ENCODE data around the gene SYTL1.

Gene SYTL1

DNA sequence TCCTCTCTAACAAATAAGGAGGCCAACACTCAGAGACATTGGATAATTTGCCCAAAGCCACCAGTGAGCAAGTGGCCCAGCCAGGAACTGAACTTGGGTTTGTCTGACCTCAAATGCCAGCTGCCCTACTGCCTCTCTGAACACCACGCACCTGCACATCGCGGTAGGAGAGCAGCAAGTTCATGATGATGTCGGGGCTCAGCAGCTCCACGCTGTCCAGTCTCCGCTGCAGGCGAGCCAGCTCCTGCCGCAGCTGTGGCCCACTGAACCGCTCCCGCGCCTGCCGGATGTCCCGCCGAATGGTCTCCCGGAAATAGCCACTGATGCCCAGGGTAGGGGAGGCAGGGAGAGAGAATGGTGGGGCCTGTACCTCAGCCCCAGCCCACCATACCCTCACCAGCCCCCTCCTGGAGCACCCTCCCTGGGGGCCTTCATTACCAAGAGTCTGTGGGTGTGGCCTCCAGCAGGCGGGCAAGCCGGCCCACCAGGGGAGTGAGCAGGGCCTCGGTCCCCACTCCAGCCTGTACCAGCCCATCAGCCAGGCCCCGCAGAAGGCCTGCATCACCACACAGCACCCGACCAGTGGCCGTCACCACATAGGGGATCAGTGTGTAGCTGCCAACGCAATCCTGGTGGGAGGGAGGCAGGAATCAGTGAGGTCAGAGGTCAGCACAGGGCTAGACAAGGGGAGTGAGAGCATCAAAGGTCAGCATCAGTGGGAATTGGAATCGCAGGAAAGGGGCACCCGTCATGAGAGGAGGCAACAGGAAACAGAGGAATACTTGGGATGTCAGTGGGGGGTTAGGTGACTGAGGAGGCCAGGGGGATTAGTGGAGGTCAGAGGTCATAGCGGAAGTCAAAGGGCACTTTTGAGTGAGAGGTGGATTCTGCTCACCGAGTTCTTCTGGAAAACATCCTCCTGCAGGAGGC is 22.2 kb downstream of the SYTL1 start:
- no peak for DNase-seq (ENCODE audit: low read depth in 3 of 3)

DNA sequence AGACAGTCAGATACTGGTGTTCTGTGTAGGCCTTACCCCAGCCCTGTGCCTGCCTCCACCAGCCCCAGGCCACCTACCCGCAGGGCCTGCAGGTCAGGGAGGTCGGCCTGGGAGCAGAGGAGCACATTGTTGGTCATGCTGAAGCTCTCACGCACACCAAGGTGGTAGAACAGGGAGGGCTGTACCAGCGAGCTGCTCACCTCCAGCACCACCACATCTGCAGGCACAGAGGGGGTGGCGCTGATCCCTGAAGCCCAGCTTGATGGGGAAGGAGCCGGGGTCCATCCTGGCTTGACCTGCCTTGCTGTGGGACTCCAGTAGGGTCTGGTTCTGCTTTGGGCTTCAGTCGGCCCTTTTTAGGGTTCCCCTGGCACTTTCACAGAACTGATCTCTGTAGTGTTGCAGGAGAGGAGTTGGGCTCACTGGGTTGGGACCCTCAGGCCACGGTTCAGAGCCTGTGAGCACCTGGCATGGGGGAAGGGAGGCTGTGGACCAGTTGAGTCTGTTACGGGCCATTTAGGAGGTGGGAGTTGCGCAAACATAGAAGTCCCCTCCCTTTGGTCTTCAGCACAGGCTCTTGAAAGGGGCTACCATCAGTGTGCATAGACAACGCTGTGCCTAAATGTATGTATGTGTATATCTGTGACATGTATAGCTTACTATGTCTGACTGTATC is 23.0 kb downstream of the SYTL1 start:
- no peak for DNase-seq (ENCODE audit: low read depth in 3 of 3)

DNA sequence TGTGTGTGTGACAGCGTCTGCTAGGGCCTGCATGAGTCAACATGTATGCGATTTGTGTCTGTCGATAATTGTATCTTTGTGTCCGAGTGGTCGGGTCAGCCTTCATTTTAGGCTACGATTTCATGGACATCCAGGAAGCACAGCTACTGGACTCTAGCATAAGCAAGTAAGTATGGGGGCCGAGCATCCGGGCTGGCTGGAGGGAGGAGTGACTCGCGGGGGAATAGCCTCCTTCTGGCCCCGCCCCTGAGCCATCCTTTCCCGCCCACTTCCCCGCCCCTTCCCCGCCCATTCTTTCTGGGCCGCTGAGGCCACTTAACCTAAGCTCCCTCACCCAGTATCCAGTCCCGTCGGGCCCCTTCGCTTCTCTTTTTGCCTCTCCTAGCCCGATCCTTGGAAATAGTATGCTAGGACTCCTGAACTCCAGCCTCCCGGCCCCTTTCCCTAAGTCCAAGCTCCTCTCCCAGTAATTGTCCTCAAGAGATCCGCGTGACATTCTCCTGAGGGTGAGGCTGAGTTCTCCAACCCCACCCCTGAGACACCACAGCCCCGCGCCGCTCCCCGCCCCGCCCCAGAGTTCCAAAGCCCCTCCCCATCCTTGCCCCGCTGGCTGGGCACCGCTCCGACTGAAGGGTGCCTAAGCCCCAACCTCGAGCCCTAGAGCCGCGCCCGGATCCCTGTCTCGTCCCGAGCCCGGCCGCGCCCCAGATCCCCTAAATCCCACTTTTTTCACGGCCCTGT is 23.7 kb downstream of the SYTL1 start:
- DNase-seq (ENCODE audit: low read depth in 3 of 3): peak; percentile 63 to 82 (median 69)

DNA sequence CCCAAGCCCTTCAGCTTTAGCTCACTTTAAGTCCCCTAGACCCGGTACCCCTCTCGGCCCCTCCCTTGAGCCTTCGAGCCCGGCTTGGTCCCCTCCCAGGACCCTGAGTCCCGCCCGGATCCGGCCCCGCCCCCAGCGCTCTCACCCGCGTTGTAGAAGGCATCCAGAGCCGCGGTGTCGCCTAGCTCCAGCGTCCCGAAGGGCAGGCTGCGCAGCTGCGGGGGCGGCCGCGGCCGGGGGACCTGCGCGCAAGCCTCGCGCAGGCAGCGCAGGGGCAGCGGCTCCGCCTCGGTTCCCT is 24.2 kb downstream of the SYTL1 start:
- peak; percentile 63 to 87 (median 74) for DNase-seq (ENCODE audit: low read depth in 3 of 3)

DNA sequence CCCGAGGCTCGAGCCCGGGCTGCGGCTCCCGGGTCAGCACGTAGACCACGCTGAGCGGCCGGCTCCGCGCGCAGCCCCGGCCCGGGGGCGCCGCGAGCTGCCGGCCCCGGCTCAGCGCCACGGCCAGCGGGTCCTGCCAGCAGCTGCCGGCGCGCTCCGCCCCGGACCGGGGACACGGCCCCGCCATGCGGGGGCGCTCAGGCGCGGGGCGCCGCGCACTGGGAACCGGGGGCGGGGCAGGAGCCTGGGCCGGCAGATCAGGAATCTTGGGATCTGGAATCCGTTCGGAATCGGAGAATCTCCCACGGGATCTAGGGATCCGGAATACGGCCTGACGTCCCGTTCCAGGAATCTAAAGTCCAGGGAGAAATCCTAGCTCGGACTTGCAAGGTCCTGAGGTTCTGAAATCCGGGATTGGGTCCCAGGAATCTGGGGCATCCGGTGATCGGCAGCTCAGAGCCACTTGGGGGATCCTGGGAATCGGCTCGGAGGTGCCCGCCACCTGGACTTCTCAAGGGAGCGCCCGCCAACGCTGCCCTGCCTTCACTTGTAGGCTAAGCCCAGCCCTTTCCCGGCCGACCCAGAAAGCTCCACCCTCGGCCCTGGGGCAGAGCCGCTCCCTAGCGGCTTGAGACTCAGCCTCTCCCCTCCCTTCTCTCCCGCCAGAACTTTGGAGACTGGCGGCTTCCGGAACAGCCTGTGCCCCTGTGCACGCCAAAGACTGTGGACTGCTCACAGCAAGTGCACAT is 24.8 kb downstream of the SYTL1 start, which contains the start of gene MAP3K6:
Gene MAP3K6, minus strand, starts transcription at position 551 of the 749 bp plus-strand sequence. Its CDS starts 364 bp downstream, at position 187.
- DNase-seq (ENCODE audit: low read depth in 3 of 3): peak in 1 of 3 donors; percentile 65

DNA sequence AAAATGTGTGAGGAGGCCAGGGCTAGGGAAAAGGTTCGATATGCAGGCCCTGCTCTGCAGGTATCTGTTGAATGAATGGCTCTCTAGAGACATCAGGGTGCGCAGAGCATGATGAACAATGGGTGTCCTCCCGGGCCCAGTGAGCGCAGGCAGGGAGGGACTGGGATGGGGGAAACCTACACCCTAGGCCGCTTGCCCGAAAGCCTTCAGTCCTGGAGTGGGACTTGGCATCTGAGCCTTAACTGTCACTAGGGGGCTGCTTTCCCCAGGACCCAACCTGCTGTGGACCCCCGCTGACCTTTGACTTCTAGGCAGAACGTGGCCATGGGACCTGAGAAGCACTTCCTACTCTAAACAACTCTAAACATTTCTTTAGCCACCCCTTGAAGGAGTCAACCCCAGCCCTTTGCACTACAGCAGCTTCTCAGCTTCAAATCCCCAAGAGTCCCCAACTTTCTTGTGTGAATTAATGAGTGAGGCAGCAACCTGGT is 25.4 kb downstream of the SYTL1 start:
- DNase-seq (ENCODE audit: low read depth in 3 of 3): no peak

DNA sequence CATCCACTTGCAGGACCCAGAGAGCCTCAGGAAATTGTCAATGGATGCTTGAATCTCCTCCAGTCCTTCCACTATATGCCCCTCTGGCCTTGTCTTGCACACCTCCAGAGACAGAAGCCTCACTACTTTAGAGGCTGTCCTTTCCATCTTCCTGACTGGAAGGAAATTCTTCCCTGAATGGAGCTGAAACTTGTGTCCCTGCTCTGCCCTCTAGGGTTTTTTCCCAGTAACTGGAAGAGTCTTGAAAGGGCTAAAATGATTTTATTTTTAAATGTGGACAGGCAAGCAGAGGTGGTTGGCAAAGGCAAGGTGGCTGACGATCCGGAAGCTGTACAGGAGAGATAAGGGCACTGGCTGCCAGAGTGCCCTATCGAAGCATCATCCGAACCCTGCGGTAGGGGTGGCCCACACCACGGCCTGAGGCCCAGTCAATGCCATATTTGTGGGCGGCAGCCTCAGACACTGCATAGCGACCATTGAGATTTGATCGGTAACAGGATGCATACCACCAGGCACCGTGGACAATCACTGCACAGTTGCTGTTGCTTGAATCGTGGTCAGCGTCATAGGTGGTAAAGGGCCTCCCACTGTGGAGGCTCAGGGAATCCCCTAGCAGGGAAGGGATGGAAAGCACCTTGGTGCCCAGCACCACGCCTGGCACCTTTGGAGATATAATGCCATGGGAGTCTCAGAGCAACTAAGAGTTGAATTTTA is 27.2 kb downstream of the SYTL1 start:
- no peak for DNase-seq (ENCODE audit: low read depth in 3 of 3)

DNA sequence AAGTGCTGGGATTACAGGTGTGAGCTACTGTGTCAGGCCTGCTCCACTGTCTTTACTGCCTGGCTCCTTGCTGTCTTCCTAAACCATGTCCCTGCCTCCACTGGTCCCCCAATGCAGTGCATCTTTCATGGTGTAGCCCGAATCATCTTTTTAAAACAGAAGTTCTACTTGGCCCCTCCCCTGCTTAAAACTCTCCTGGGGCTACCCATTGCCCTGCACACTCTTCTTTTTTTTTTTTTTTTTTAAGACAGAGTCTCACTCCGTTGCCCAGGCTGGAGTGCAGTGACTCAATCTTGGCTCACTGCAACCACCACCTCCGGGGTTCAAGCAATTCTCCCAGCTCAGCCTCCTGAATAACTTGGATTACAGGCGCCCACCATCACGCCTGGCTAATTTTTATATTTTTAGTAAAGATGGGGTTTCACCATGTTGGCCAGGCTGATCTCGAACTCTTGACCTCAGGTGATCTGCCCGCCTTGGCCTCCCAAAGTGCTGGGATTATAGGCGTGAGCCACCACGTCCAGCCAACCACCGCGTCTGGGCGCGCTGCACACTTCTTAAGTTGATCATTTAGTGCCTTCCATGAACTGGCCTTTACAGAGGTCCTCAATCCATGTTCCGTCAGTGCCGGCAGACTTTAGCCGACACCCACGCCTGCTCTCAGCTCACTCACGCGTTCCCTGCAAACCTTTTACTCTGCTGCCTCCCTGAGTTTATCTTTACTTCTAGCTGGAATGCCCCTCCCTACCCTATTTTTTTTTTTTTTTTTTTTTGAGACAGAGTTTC is 30.4 kb downstream of the SYTL1 start:
- DNase-seq (ENCODE audit: low read depth in 3 of 3): no peak

DNA sequence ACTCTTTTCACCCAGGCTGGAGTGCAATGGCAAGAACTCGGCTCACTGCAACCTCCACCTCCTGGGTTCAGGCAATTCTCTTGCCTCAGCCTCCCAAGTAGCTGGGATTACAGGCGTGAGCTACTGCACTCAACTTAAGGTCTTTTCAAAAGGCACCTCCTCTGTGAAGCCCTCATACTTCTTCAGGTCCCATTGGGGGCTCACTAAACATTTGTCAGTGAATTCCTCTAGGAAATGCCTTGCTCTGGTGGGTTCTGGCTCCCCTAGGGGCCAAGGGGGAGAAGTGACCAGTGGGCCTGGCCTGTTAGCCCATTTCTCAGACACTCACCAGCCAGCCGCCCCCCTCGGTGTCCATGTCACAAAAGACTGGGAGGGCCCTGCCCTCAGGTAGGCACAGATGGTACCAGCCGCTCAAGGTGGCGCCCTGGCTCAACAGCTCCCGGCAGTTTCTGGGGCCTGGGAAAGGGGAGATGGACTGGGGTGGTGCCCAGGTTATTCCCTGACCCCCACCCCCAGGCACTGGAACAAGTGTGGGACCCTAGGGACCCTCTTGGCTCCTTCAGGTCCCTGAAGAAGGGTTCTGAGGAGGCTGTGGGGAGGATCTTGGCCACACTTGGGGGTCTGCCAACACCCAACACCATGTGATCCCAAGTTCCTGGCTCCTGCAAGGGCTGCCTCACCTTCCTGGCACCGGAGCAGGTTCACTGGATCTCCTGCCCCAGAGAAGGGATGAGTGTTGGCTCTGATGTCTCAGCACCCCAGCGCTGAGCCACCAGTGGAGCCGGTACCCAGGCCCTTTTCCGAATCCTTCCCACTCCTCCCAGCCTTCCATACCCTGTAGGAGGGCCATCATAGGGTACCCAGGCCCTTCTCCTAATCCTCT is 31.2 kb downstream of the SYTL1 start:
- DNase-seq (ENCODE audit: low read depth in 3 of 3): no peak

DNA sequence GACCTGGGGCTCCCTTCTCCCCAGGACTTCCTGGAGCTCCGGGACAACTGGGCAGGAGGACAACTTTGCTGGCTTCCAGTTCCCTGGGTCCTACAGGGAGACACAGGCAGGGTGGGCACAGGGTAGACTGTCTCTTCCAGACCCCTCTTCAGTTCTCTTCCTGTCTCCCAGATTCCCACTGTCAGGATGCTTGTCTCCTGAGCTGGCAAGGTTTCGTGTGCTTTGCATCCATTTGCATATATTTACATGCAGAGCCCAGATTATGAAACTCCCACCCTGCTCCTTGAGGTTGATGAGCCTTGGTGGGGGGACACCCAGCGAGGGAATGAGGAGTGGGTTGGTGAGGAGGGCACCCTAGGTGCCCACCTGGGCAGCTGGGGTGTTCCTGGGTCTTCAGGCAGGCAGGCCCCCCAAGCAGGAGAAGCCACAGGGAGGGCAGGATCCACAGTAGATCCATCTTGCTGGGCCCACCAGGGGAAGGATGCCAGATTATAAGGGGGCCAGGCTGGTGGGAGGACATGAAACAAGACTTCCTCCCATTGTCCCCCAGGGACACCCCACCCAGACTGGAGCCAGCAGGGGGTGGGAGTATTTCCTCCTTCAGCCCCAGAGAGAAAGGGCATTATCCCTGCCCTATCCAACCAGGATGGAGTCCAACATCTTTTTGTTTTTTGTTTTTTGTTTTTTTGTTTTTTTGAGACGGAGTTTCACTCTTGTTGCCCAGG is 32.7 kb downstream of the SYTL1 start, which contains the start of gene FCN3:
Gene FCN3, minus strand, starts transcription at position 463 of the 725 bp plus-strand sequence. Its CDS starts 6 bp downstream, at position 457.
- no peak for DNase-seq (ENCODE audit: low read depth in 3 of 3)

DNA sequence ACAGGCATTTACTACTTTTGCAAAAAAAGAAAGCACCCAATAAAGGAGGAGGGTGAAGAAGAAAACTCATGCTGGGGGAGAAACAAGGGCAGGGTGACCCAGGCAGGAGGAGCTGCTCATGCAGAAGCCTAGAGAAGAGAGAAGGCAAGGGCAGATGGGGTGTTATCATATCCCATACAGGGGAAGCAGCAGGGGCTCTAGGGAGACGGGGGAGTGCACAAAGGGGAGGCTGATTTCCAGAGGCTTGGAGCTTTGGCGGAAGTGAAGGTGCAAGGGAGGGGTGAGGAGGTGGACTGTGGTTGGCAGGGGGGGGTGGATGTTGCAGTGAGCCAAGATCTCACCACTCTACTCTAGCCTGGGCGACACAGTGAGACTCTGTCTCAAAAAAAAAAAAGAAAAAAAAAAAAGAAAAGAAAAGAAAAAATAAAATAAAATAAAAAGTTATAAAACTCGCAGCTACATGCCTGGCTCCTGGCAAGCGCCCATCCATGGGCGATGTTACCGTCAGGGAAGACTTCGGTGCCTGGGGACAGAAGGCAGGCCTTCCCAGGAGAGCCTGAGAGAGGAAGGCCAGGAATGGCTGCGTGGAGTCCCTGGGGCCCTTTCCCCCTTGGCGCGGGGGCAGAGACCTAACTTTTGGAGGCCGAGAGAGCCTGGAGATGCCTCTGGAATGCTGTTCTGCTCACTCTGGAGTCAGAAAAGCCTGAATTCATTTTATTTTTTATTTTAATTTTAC is 36.1 kb downstream of the SYTL1 start:
- no peak for DNase-seq (ENCODE audit: low read depth in 3 of 3)

DNA sequence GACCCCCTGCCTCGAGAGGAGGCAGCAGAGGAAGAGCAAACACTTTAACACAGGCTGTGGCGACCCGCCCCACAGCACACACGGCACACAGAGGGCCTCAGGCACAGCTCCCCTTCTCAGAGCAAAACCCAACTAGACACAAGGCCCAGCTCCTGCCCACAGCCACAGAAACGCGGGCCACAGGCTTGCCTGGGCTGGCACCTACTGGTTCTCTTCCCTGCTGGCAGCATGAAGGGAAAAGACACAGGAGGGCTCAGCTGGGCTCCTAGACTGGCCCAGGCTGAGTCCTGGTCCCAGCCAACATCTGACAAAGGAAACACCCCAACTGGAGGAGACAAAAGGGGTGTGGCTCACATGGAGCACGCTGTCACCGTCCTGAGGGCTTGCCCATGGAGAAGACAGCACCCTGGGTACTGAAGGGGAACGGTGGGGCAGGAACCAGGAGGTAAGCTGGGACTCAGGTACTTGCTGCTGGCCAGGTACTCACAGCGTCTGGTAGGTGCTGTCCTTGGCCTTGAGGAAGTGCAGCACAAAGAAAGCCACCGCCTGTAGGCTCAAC is 37.8 kb downstream of the SYTL1 start:
- no peak for DNase-seq (ENCODE audit: low read depth in 3 of 3)

DNA sequence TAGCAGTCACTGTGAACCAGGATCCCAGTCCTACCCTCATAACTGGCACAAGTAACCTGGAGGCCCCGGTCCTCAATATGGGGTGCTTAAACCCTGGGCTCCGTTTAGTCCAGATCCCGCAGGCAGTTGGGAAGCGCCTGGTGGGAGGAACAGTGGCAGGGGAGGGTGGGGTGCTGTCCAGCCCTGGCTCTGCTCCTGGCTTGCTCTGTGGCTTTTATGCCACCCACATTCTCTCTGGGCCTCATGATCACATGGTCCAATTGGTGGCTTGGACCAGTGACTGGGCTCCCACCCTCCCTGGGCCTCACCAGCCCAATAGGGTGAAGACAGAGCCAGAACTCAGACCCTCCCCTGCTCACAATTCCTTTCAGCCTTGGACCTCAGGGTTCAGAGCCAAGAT is 38.4 kb downstream of the SYTL1 start:
- DNase-seq (ENCODE audit: low read depth in 3 of 3): no peak

DNA sequence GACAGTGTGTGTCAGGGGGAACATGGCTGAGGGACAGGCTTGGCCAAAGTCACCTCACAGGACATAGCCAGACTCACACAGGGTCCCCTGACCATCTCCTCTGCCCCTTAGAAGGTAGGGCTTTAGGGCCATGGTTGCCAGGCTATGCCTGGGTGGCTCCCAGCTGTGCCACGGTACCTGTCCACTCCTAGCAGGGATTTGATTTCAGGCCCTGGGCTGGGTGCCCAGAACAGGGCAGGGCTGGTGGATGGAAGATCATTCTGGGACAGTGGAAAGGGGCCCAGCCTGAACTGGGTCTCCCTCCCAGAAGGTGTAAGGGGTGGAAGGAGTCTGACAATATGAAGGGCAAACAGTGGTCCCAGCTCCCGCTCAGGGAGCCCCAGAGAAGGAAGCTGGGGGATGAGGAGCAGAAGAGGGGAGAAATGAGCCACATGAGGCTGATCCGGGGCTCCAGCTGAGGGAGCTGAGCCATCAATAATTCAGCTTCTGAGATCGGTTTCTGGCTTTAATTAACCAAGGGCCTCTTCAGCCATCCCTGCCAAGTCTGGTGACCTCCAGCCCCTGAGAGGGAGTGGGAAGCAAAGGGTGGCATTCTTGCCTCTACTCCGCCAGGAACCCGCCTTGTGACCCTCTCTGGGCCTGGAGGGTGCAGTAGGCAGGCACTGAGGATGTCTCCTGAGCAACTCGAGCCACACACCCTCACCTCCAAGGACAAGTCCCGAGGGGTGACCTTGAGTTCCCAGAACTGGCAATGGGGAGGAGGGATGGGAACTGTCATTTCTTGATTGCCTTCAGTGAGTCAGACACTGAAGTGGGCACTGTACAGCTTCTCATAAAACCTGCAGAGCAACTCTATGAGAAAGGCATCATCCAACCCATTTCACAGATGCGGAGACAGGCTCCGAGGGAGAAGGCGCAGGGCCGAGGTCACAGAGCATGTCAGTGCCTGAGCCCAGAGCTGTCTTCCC is 39.2 kb downstream of the SYTL1 start:
- DNase-seq (ENCODE audit: low read depth in 3 of 3): no peak

DNA sequence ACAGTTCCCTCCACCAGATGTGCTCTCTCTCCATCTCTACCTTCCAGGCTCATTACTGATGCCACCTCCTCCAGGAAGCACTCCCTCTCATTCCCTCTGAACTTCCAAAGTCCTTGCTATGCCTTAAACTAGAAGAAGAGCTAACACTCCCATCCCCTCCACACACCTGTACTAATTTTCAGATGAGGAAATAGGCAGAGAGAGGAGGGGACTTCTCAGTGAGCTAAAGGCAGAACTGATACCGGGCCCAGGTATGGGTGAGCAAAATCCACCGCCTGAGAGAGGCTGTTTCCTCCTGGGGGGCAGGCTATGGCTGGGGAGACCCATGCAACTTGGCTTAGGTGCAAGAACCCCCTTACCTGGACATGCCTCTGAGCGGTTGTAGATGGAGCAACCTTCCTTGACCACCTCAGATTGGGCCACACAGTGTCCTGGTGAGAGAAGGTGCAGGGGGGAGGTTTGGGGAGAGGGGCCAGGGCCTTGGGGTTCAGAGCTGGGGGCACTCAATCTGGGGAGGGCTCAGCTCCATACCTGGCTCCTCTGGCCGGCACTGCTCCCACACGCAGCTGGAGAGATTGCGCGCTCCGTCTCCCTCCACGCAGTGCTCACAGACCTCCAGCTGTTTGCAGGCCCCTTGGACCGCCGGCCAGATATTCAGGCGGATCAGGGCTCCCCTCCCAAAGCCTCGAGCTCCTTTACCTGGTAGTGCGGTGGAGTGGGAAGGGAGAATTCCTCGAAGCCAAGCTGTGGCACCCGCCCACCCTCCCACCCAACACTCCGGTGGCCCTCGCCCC is 40.3 kb downstream of the SYTL1 start:
- DNase-seq (ENCODE audit: low read depth in 3 of 3): no peak
